RWPE1 (cell line): ENCODE results near the gene PRTG.

Experiments used
- CTCF ChIA-PET: fragments of 350-600 bp; sonication (Branson Sonifier 250); formaldehyde crosslinking; extraction: SDS; loops from one replicate; lab custom pipeline; 2021; lab: Yijun Ruan, JAX
- POLR2A ChIA-PET: fragments of 400-600 bp; formaldehyde crosslinking; extraction: SDS; loops from one replicate; lab custom pipeline; 2020; ENCODE audit warnings: antibody characterized with exemption; ENCODE audit not compliant: low non-redundant PET; lab: Yijun Ruan, JAX
- DNase-seq: peaks from one replicate; pipeline ENCODE4 v3.0.0; 2012; ENCODE audit warnings: low spot score
- H3K27ac ChIP-seq: fragments of 450-650 bp; 2 replicates; pipeline ENCODE4 v1.5.1; 2017
- CTCF ChIP-seq: fragments of 450-650 bp; conservative IDR thresholded peaks from 2 replicates; pipeline ENCODE4 v1.5.1; 2017; ENCODE audit warnings: low read depth, mild to moderate bottlenecking

Gene PRTG

DNA sequence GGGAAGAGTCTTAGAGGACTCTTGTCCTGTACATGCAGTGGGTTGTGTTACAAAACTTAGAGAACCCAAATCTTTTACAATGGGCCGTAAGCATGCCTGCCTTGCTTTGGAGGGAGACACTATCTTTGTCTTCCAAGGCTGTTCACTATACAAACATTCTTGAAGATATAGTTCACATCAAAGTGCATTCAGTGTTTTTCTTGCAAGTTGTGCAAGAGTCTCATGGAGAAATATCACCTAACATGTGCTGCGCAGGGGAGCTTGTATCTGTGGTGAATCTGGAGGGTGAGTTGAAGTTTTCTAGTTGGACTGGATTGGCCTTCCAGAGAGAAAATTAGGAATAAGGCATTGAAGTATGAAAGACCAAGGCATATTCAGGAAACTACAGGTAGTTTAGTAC lies 7.8 kb upstream of the PRTG start:
- no peak for DNase-seq
- ChIA-PET CTCF (no interaction called here), POLR2A (no interaction called here)

DNA sequence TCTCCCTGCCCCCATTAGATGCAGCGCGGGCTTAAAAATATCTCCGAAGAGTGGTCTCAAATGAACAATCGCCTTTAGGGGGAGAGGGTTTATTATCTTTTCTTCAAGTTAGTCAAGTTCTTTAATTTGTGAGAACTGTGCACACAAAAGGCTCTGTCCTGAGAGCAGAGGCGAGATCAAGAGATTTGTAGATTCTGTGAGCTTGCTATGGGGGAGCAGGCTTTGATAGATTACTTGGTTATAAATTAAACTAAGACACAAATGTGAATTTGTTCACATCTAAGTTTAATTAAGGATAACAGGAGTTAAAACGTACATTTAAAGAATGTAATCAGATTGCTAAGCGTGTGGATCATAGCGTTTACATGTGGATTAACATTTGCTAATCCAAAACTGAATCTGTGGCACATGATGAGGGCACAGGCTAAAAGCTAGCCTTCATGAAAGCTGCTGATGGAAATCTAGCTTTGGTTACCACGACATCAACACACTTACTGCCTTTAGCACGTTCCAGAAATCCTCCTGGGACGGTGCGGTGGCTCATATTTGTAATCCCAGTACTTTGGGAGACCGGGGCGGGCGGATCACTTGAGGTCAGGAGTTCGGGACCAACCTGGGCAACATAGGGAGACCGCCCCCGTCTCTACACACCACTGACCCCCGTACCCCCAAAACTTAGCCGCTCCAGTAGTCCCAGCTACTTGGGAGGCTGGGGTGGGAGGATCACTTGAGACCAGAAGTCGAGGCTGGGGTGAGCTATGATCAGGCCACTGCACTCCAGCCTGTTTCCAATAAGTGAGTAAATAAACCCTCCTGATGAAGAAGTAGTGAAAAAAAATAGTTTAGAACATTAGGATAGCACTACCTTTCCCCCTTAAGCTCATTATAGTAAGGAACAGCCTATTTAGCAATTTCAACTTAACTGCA lies 1.0 kb upstream of the PRTG start:
- CTCF ChIA-PET: no interaction called here
- no peak for TF ChIP-seq CTCF
- DNase-seq: no peak
- H3K27ac ChIP-seq: no peak overlapping the region
- POLR2A ChIA-PET: no interaction called here

More for the DNA sequence above, 7.8 kb upstream of the PRTG start:
- H3K27ac ChIP-seq: no peak overlapping the region
- TF ChIP-seq CTCF: no peak

- ChIA-PET CTCF (no interaction called here), POLR2A (no interaction called here)
- H3K27ac ChIP-seq: no peak overlapping the region
- TF ChIP-seq CTCF: no peak; the same call in none of the 2 replicates
- DNase-seq: no peak
Observed at GRCh38 chr15:55742498-55742926, 440 bp downstream of the PRTG start.

DNA sequence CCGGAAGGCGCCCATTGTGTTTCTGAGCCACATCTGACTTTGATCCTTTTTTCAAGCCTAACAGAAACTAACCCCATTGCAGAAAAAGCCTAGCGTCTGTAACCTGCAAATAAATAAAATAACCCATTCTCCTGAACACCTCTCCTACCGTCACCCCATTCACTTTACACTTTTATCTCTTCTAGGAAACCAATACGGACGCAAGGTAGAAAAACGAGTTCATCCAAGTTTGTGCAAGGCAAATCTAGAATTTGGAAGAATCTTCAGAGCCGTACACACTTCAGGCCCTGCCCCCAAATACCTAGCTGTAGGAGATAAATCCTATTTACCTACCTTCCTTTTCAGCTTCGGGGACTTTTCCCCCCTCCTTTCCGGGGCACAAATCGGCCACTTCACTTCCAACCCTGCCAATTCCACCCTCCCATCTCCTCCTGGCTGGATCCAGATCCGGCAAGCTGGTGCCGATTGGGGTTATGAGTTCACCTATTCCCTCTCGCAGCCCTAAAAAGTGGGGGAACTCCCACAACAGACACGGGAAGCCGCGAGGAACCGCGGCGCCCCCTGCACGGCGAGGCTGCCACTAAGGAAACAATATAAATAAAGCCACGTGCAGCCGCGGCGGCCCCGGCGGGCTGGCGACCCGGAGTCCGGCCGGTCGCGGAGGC lies 987 bp downstream of the PRTG start:
- CTCF ChIA-PET: no interaction called here
- POLR2A ChIA-PET: no interaction called here

DNA sequence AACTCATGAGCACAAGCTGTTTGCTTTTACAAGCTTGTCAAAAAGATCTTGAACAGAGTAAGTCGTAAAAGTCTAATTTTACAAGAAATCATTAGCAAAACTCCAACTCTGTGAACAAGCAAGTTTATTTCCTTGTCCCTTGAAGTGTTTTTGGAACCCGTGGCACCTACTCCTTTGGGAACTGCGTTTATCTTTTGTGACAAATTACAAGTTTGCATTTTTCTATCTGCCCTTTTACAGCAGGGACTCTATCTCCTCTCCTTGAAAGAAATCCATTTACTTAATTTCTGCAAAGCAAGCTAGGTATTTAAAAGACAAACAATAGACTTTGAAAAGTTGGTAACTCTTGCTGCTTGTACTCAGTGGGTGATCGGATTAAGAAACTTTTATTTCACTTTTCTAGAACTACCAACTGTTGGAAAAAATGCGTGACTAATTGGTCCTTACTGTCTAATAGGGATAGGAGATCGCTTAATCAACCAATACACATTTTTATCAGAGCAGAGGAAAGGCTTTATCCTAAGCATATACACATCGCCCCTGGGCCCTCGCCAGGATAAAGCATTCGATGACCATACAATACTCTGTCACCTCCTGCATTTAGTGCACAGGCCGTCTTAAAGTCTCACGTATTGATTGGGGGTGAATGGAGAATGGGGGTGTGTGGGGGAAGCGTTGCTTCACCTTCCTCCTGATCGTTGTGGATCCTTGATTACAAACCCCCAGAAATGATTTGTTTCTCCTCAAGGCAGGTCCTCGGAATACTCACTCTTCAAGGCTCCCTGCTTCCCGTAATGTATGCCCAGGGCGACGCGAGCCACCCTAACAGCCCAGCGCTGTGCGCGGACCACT lies 1.7 kb downstream of the PRTG start:
- H3K27ac ChIP-seq: no peak overlapping the region
- no peak for DNase-seq
- ChIA-PET POLR2A (no interaction called here), CTCF (no interaction called here)
- TF ChIP-seq CTCF: no peak

More for the DNA sequence above, 987 bp downstream of the PRTG start:
- TF ChIP-seq CTCF: no peak
- peak; percentile 18 for DNase-seq
- no peak overlapping the region for H3K27ac ChIP-seq

DNA sequence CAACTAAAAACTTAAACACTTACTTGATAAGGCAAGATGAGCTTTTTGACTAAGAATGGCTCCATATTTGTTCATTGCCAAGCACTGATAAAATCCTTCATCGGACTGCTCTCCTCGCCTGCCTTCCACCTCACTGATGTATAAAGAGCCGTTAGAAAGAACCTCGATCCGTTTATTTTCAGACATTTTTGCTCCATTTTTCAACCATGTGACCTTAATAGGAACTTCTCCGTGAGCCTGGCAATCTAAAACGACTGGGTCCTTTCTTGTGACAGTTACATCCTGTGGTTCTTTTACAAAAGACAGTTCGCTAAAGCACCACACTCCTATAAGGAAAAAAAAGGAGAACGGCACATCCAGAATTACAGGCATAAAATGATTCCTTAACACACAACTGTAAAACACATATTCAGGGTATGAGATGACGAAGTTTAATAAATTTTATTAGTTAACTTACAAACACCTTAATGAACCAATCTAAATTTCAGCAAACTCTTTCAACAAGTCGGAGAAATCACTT lies 2.5 kb downstream of the PRTG start:
- CTCF ChIA-PET: no interaction called here
- no peak overlapping the region for H3K27ac ChIP-seq
- no peak for TF ChIP-seq CTCF
- POLR2A ChIA-PET: no interaction called here
- DNase-seq: no peak
